Astrocyte (in vitro differentiated cells and primary cell): ENCODE results near the gene DISP3. TPM values are rescaled to one million over a fixed set of nuclear protein-coding genes. Genes with fewer than 3 reads are reported as not detected.

Experiments
- DNase-seq: peaks from one replicate; pipeline ENCODE4 v3.0.0-alpha.2; 2010; ENCODE audit warnings: low read depth
- FAIRE-seq: peaks from 2 replicates; lab custom pipeline; 2011; peaks lifted over from hg19 to GRCh38; lab: Jason Lieb, UNC
- H2AFZ ChIP-seq: 2 replicates; pipeline ENCODE4 v1.6.0; 2012; ENCODE audit warnings: low read depth, low read length, inconsistent platforms
- H3K27ac ChIP-seq: 2 replicates; pipeline ENCODE4 v1.5.1; 2011; ENCODE audit warnings: low read depth, low read length, inconsistent platforms
- H3K27me3 ChIP-seq: 2 replicates; pipeline ENCODE4 v1.6.0; 2011; ENCODE audit warnings: low read length, inconsistent platforms; ENCODE audit not compliant: insufficient read depth
- H3K36me3 ChIP-seq: 2 replicates; pipeline ENCODE4 v1.5.1; 2011; ENCODE audit warnings: low read length, inconsistent platforms; ENCODE audit not compliant: insufficient read depth
- H3K4me1 ChIP-seq: 2 replicates; pipeline ENCODE4 v1.5.1; 2011; ENCODE audit warnings: low read length, inconsistent platforms; ENCODE audit not compliant: insufficient read depth
- H3K4me2 ChIP-seq: 2 replicates; pipeline ENCODE4 v1.6.0; 2012; ENCODE audit warnings: low read length, inconsistent platforms
- H3K4me3 ChIP-seq: 2 replicates; pipeline ENCODE4 v1.5.1; 2011; ENCODE audit warnings: low read depth, mild to moderate bottlenecking, low read length, inconsistent platforms; ENCODE audit not compliant: insufficient read depth
- H3K79me2 ChIP-seq: 2 replicates; pipeline ENCODE4 v1.6.0; 2012; ENCODE audit warnings: mild to moderate bottlenecking, low read length, inconsistent platforms; ENCODE audit not compliant: insufficient read depth
- H3K9ac ChIP-seq: 2 replicates; pipeline ENCODE4 v1.6.0; 2012; ENCODE audit warnings: mild to moderate bottlenecking, low read length, inconsistent platforms
- H3K9me3 ChIP-seq: 2 replicates; pipeline ENCODE4 v1.5.1; 2012; ENCODE audit warnings: low read depth, mild to moderate bottlenecking, low read length, inconsistent platforms; ENCODE audit not compliant: insufficient read depth
- H4K20me1 ChIP-seq: 2 replicates; pipeline ENCODE4 v1.6.0; 2012; ENCODE audit warnings: low read length, inconsistent platforms; ENCODE audit not compliant: insufficient read depth
- H3K27ac Mint-ChIP-seq: one replicate; pipeline ENCODE4 v1.8.0; 2021; ENCODE audit warnings: mild to moderate bottlenecking, mixed read lengths; ENCODE audit not compliant: unreplicated experiment
- H3K27me3 Mint-ChIP-seq: one replicate; pipeline ENCODE4 v1.8.0; 2021; ENCODE audit warnings: low read depth, mixed read lengths; ENCODE audit not compliant: unreplicated experiment
- H3K36me3 Mint-ChIP-seq: one replicate; pipeline ENCODE4 v1.8.0; 2021; ENCODE audit warnings: low read depth, mixed read lengths; ENCODE audit not compliant: unreplicated experiment
- H3K4me1 Mint-ChIP-seq: one replicate; pipeline ENCODE4 v1.8.0; 2021; ENCODE audit warnings: low read depth, mixed read lengths; ENCODE audit not compliant: unreplicated experiment
- H3K4me3 Mint-ChIP-seq: one replicate; pipeline ENCODE4 v1.8.0; 2021; ENCODE audit warnings: mild to moderate bottlenecking, moderate library complexity, mixed read lengths; ENCODE audit not compliant: unreplicated experiment
- H3K9me3 Mint-ChIP-seq: one replicate; pipeline ENCODE4 v1.8.0; 2021; ENCODE audit warnings: mild to moderate bottlenecking, mixed read lengths; ENCODE audit not compliant: unreplicated experiment
- EZH2 ChIP-seq: IDR thresholded peaks from 2 replicates; pipeline ENCODE4 v1.6.1; 2012; ENCODE audit warnings: mild to moderate bottlenecking, low read length, inconsistent platforms; ENCODE audit not compliant: insufficient read depth
- total RNA-seq: library from RNA; stranded (reverse); gene quantifications from 2 replicates; pipeline ENCODE4 v1.2.1, GENCODE V29; 2021
- TF ChIP-seq, protein P1 (sequence below): IDR thresholded peaks from 2 replicates; pipeline ENCODE4 v1.5.1; 2011; ENCODE audit warnings: low read depth, mild to moderate bottlenecking, inconsistent platforms, low read length, moderate library complexity; ENCODE audit not compliant: insufficient read depth

Gene DISP3
- total RNA-seq, 1 donor from 2014 or later = 0.32 TPM

DNA sequence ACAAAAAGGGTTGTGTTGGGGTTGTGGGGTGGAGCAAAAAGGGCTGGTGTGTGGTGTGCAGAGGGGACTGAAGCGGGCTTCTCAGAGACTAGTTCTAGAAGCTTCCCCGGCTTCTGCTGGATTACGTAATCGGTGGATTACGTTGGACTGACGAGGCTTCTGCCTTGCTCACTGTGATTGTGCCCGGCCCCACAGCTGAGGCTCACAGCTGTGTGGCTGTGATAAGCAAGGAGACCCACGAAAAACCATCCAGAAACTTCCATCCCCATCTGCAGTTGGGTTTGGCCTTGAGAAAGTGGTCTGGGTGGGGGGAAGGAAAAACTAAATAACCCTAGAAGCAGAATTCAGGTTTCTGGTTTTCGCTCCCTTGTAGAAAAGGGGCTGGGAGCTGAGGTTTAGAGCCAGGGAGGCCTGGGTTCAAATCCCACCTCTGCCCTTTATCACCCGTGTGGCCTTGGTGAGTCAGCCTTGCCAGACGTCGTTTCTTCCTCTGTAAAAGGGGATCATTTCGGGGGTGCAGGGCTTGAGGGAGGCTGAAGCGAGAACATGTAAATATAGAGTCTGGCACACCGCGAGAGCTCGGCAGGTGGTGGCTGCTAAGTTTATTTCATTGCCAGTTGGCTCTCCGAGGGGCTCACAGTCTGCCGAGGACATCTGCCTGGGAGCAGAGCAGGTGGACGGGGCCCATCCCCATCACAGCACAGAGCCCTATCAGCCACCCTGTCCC lies 30.4 kb upstream of the DISP3 start:
- Histone ChIP-seq H3K79me2 (no peaks in the 10 kb centered on the region), H3K9me3 (no peaks in the 10 kb centered on the region), H2AFZ (no peak overlapping the region), H3K4me1 (no peaks in the 10 kb centered on the region), H3K27me3 (no peaks in the 10 kb centered on the region), H3K27ac (no peak overlapping the region), H3K4me2 (no peak overlapping the region), H3K36me3 (no peaks in the 10 kb centered on the region), H4K20me1 (no peaks in the 10 kb centered on the region), H3K4me3 (no peak overlapping the region), H3K9ac (no peak overlapping the region)
- TF ChIP-seq, protein P1, sequence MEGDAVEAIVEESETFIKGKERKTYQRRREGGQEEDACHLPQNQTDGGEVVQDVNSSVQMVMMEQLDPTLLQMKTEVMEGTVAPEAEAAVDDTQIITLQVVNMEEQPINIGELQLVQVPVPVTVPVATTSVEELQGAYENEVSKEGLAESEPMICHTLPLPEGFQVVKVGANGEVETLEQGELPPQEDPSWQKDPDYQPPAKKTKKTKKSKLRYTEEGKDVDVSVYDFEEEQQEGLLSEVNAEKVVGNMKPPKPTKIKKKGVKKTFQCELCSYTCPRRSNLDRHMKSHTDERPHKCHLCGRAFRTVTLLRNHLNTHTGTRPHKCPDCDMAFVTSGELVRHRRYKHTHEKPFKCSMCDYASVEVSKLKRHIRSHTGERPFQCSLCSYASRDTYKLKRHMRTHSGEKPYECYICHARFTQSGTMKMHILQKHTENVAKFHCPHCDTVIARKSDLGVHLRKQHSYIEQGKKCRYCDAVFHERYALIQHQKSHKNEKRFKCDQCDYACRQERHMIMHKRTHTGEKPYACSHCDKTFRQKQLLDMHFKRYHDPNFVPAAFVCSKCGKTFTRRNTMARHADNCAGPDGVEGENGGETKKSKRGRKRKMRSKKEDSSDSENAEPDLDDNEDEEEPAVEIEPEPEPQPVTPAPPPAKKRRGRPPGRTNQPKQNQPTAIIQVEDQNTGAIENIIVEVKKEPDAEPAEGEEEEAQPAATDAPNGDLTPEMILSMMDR = no peak
- TF ChIP-seq EZH2 = no peak
- Mint-ChIP-seq H3K36me3 (no peaks in the 10 kb centered on the region), H3K9me3 (no peaks in the 10 kb centered on the region), H3K27me3 (peaks cover 77% of the 10 kb centered on the region), H3K4me1 (no peaks in the 10 kb centered on the region), H3K27ac (no peak overlapping the region), H3K4me3 (no peak overlapping the region)
- FAIRE-seq (no peak), DNase-seq (no peak)

DNA sequence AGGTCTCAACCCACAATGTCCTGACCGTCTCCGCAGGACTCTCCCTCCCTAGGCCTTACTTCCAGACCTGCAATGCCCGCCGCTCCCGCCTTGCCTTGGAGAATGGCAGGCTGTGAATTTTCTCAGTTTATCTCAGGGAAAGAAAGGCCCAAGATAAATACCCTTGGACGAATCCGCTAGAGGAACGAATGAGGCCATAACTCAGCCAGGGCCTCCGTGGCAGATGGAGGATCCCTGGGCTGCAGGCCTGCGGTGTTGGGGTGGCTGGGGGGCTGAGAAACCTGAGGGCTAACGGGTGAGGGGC lies 29.9 kb upstream of the DISP3 start:
- Histone ChIP-seq H3K9me3 (no peaks in the 10 kb centered on the region), H3K4me1 (no peaks in the 10 kb centered on the region), H3K4me2 (no peak overlapping the region), H4K20me1 (no peaks in the 10 kb centered on the region), H3K27me3 (no peaks in the 10 kb centered on the region), H3K36me3 (no peaks in the 10 kb centered on the region), H2AFZ (no peak overlapping the region), H3K79me2 (no peaks in the 10 kb centered on the region), H3K27ac (no peak overlapping the region), H3K9ac (no peak overlapping the region), H3K4me3 (no peak overlapping the region)
- DNase-seq = no peak
- H3K27me3 Mint-ChIP-seq = peaks cover 77% of the 10 kb centered on the region
- H3K36me3 Mint-ChIP-seq = no peaks in the 10 kb centered on the region
- H3K9me3 Mint-ChIP-seq = no peaks in the 10 kb centered on the region
- TF ChIP-seq, protein P1 = no peak
- no peak for TF ChIP-seq EZH2
- no peak overlapping the region for H3K27ac Mint-ChIP-seq
- no peak for FAIRE-seq
- no peaks in the 10 kb centered on the region for H3K4me1 Mint-ChIP-seq
- H3K4me3 Mint-ChIP-seq = no peak overlapping the region

DNA sequence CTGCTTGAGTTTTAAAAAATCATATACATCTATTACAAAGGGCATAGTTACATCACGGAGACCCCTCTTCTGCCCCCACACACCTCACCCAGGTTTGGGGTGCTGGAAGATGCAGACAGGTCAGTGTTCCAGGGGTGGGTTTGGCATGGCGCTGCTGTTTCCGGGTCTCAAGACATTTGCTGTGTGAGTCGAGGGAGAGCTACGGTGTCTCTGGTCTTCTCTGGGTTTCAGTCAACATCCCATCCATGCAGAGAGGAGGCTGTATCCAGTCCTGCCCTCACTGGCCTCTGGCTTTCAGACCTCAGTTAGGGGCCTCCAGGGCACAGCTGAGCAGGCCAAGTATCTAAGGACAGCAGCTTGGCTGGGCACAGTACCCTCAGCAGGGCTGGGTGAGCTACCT lies 28.6 kb upstream of the DISP3 start:
- no peaks in the 10 kb centered on the region for H3K4me1 Mint-ChIP-seq
- H3K4me3 Mint-ChIP-seq = no peak overlapping the region
- H3K4me3 ChIP-seq = no peak overlapping the region
- H3K4me2 ChIP-seq = no peak overlapping the region
- DNase-seq (no peak), FAIRE-seq (no peak)
- no peak overlapping the region for H3K27ac ChIP-seq
- H3K27me3 ChIP-seq = no peaks in the 10 kb centered on the region
- H3K9me3 Mint-ChIP-seq = no peaks in the 10 kb centered on the region
- no peaks in the 10 kb centered on the region for H4K20me1 ChIP-seq
- no peak overlapping the region for H3K9ac ChIP-seq
- no peaks in the 10 kb centered on the region for H3K36me3 Mint-ChIP-seq
- H2AFZ ChIP-seq = no peak overlapping the region
- no peaks in the 10 kb centered on the region for H3K4me1 ChIP-seq
- H3K27ac Mint-ChIP-seq = no peak overlapping the region
- TF ChIP-seq EZH2 = no peak
- TF ChIP-seq, protein P1 = no peak
- H3K36me3 ChIP-seq = no peaks in the 10 kb centered on the region
- no peaks in the 10 kb centered on the region for H3K9me3 ChIP-seq
- peaks cover 75% of the 10 kb centered on the region for H3K27me3 Mint-ChIP-seq
- no peaks in the 10 kb centered on the region for H3K79me2 ChIP-seq
